ENCODE data around the gene ERLEC1.
"Not testable (repeated sequence)": the region's sequence is repeated elsewhere in the genome, so short reads cannot be mapped to it uniquely, and the experiment has no call there.

ERLEC1 gene

GRCh38 chr2:53828331-53828730, 41.5 kb downstream of the ERLEC1 start:
- H3K4me3 ChIP-seq (ENCODE audit: low read depth, low read length): no peak overlapping the region
- no peak overlapping the region for H2AFZ ChIP-seq (ENCODE audit: low read length, unreplicated experiment)
- no peaks in the 10 kb centered on the region for H3K27me3 ChIP-seq (ENCODE audit: insufficient read depth, low read length)
- no peaks in the 10 kb centered on the region for H3K36me3 ChIP-seq (ENCODE audit: insufficient read depth, low read length)
- H3K79me2 ChIP-seq (ENCODE audit: control insufficient read depth, insufficient read depth, low read length, unreplicated experiment): no peaks in the 10 kb centered on the region
- H3K4me1 ChIP-seq (ENCODE audit: control insufficient read depth, insufficient read depth, low read length, unreplicated experiment): no peaks in the 10 kb centered on the region
- H3K27ac ChIP-seq (ENCODE audit: low read depth, low read length): no peak overlapping the region

- no peaks in the 10 kb centered on the region for H3K79me2 ChIP-seq (ENCODE audit: control insufficient read depth, insufficient read depth, low read length, unreplicated experiment)
- H3K4me3 ChIP-seq (ENCODE audit: low read depth, low read length): no peak overlapping the region
- no peaks in the 10 kb centered on the region for H3K27me3 ChIP-seq (ENCODE audit: insufficient read depth, low read length)
- H3K4me1 ChIP-seq (ENCODE audit: control insufficient read depth, insufficient read depth, low read length, unreplicated experiment): no peaks in the 10 kb centered on the region
- no peak overlapping the region for H2AFZ ChIP-seq (ENCODE audit: low read length, unreplicated experiment)
- no peak overlapping the region for H3K27ac ChIP-seq (ENCODE audit: low read depth, low read length)
- H3K36me3 ChIP-seq (ENCODE audit: insufficient read depth, low read length): no peaks in the 10 kb centered on the region
Observed at GRCh38 chr2:53829273-53829979, 42.6 kb downstream of the ERLEC1 start.

- H3K79me2 ChIP-seq (ENCODE audit: control insufficient read depth, insufficient read depth, low read length, unreplicated experiment); H2AFZ ChIP-seq (ENCODE audit: low read length, unreplicated experiment); H3K27me3 ChIP-seq (ENCODE audit: insufficient read depth, low read length); H3K4me1 ChIP-seq (ENCODE audit: control insufficient read depth, insufficient read depth, low read length, unreplicated experiment); H3K36me3 ChIP-seq (ENCODE audit: insufficient read depth, low read length); H3K27ac ChIP-seq (ENCODE audit: low read depth, low read length); H3K4me3 ChIP-seq (ENCODE audit: low read depth, low read length): not testable (repeated sequence)
Observed at GRCh38 chr2:53829980-53830290, 43.1 kb downstream of the ERLEC1 start.

- H3K4me1 ChIP-seq (ENCODE audit: control insufficient read depth, insufficient read depth, low read length, unreplicated experiment): no peaks in the 10 kb centered on the region
- H3K79me2 ChIP-seq (ENCODE audit: control insufficient read depth, insufficient read depth, low read length, unreplicated experiment): no peaks in the 10 kb centered on the region
- H2AFZ ChIP-seq (ENCODE audit: low read length, unreplicated experiment): no peak overlapping the region
- no peak overlapping the region for H3K4me3 ChIP-seq (ENCODE audit: low read depth, low read length)
- no peak overlapping the region for H3K27ac ChIP-seq (ENCODE audit: low read depth, low read length)
- no peaks in the 10 kb centered on the region for H3K36me3 ChIP-seq (ENCODE audit: insufficient read depth, low read length)
- H3K27me3 ChIP-seq (ENCODE audit: insufficient read depth, low read length): no peaks in the 10 kb centered on the region
Observed at GRCh38 chr2:53840580-53840979, 53.7 kb downstream of the ERLEC1 start.

GRCh38 chr2:53841651-53842050, 54.8 kb downstream of the ERLEC1 start:
- H2AFZ ChIP-seq (ENCODE audit: low read length, unreplicated experiment); H3K4me3 ChIP-seq (ENCODE audit: low read depth, low read length); H3K27ac ChIP-seq (ENCODE audit: low read depth, low read length); H3K79me2 ChIP-seq (ENCODE audit: control insufficient read depth, insufficient read depth, low read length, unreplicated experiment); H3K27me3 ChIP-seq (ENCODE audit: insufficient read depth, low read length); H3K4me1 ChIP-seq (ENCODE audit: control insufficient read depth, insufficient read depth, low read length, unreplicated experiment); H3K36me3 ChIP-seq (ENCODE audit: insufficient read depth, low read length): not testable (repeated sequence)

GRCh38 chr2:53842891-53843290, 56.0 kb downstream of the ERLEC1 start:
- Histone ChIP-seq H3K79me2 (ENCODE audit: control insufficient read depth, insufficient read depth, low read length, unreplicated experiment) (no peaks in the 10 kb centered on the region), H3K27ac (ENCODE audit: low read depth, low read length) (no peak overlapping the region), H3K4me1 (ENCODE audit: control insufficient read depth, insufficient read depth, low read length, unreplicated experiment) (no peaks in the 10 kb centered on the region), H3K36me3 (ENCODE audit: insufficient read depth, low read length) (no peaks in the 10 kb centered on the region), H3K27me3 (ENCODE audit: insufficient read depth, low read length) (no peaks in the 10 kb centered on the region), H2AFZ (ENCODE audit: low read length, unreplicated experiment) (no peak overlapping the region), H3K4me3 (ENCODE audit: low read depth, low read length) (no peak overlapping the region)

GRCh38 chr2:53843595-53843994, 56.8 kb downstream of the ERLEC1 start:
- Histone ChIP-seq H3K4me1 (ENCODE audit: control insufficient read depth, insufficient read depth, low read length, unreplicated experiment) (no peaks in the 10 kb centered on the region), H3K36me3 (ENCODE audit: insufficient read depth, low read length) (no peaks in the 10 kb centered on the region), H3K79me2 (ENCODE audit: control insufficient read depth, insufficient read depth, low read length, unreplicated experiment) (no peaks in the 10 kb centered on the region), H3K4me3 (ENCODE audit: low read depth, low read length) (no peak overlapping the region), H3K27ac (ENCODE audit: low read depth, low read length) (no peak overlapping the region), H3K27me3 (ENCODE audit: insufficient read depth, low read length) (no peaks in the 10 kb centered on the region), H2AFZ (ENCODE audit: low read length, unreplicated experiment) (no peak overlapping the region)

GRCh38 chr2:53848062-53848461, 61.2 kb downstream of the ERLEC1 start:
- Histone ChIP-seq H3K79me2 (ENCODE audit: control insufficient read depth, insufficient read depth, low read length, unreplicated experiment) (no peaks in the 10 kb centered on the region), H3K4me3 (ENCODE audit: low read depth, low read length) (no peak overlapping the region), H3K4me1 (ENCODE audit: control insufficient read depth, insufficient read depth, low read length, unreplicated experiment) (no peaks in the 10 kb centered on the region), H2AFZ (ENCODE audit: low read length, unreplicated experiment) (no peak overlapping the region), H3K27me3 (ENCODE audit: insufficient read depth, low read length) (no peaks in the 10 kb centered on the region), H3K27ac (ENCODE audit: low read depth, low read length) (no peak overlapping the region), H3K36me3 (ENCODE audit: insufficient read depth, low read length) (peaks cover 1% of the 10 kb centered on the region; the same call in 1 of the 2 replicates)

- H3K4me1 ChIP-seq (ENCODE audit: control insufficient read depth, insufficient read depth, low read length, unreplicated experiment); H3K27ac ChIP-seq (ENCODE audit: low read depth, low read length); H3K36me3 ChIP-seq (ENCODE audit: insufficient read depth, low read length); H3K79me2 ChIP-seq (ENCODE audit: control insufficient read depth, insufficient read depth, low read length, unreplicated experiment); H2AFZ ChIP-seq (ENCODE audit: low read length, unreplicated experiment); H3K4me3 ChIP-seq (ENCODE audit: low read depth, low read length); H3K27me3 ChIP-seq (ENCODE audit: insufficient read depth, low read length): not testable (repeated sequence)
Observed at GRCh38 chr2:53851052-53851757, 64.4 kb downstream of the ERLEC1 start.

GRCh38 chr2:53852532-53852931, 65.7 kb downstream of the ERLEC1 start:
- H3K27me3 ChIP-seq (ENCODE audit: insufficient read depth, low read length): no peaks in the 10 kb centered on the region
- H3K4me3 ChIP-seq (ENCODE audit: low read depth, low read length): no peak overlapping the region
- H2AFZ ChIP-seq (ENCODE audit: low read length, unreplicated experiment): no peak overlapping the region
- no peaks in the 10 kb centered on the region for H3K79me2 ChIP-seq (ENCODE audit: control insufficient read depth, insufficient read depth, low read length, unreplicated experiment)
- H3K4me1 ChIP-seq (ENCODE audit: control insufficient read depth, insufficient read depth, low read length, unreplicated experiment): no peaks in the 10 kb centered on the region
- H3K27ac ChIP-seq (ENCODE audit: low read depth, low read length): no peak overlapping the region
- H3K36me3 ChIP-seq (ENCODE audit: insufficient read depth, low read length): peaks cover 7% of the 10 kb centered on the region; the same call in 1 of the 2 replicates

GRCh38 chr2:53854678-53855077, 67.8 kb downstream of the ERLEC1 start:
- Histone ChIP-seq H3K27ac (ENCODE audit: low read depth, low read length) (no peak overlapping the region), H3K36me3 (ENCODE audit: insufficient read depth, low read length) (peaks cover 7% of the 10 kb centered on the region; the same call in 1 of the 2 replicates), H2AFZ (ENCODE audit: low read length, unreplicated experiment) (no peak overlapping the region), H3K4me1 (ENCODE audit: control insufficient read depth, insufficient read depth, low read length, unreplicated experiment) (no peaks in the 10 kb centered on the region), H3K79me2 (ENCODE audit: control insufficient read depth, insufficient read depth, low read length, unreplicated experiment) (no peaks in the 10 kb centered on the region), H3K4me3 (ENCODE audit: low read depth, low read length) (no peak overlapping the region), H3K27me3 (ENCODE audit: insufficient read depth, low read length) (no peaks in the 10 kb centered on the region)

All from ACC112 (cell line).